ENCODE results near the gene PCDHA7.

GRCh38 chr5:140855772-140856674, 22.0 kb downstream of the PCDHA7 start, which contains the start of gene PCDHA10:
- TF ChIP-seq CEBPB (IDR thresholded peaks at IDR 0.05; ENCODE audit: low read depth, low read length), result no peak
- no peak for TF ChIP-seq POLR2A (IDR thresholded peaks at IDR 0.05; ENCODE audit: low read depth, low read length)
- TF ChIP-seq, protein P1, sequence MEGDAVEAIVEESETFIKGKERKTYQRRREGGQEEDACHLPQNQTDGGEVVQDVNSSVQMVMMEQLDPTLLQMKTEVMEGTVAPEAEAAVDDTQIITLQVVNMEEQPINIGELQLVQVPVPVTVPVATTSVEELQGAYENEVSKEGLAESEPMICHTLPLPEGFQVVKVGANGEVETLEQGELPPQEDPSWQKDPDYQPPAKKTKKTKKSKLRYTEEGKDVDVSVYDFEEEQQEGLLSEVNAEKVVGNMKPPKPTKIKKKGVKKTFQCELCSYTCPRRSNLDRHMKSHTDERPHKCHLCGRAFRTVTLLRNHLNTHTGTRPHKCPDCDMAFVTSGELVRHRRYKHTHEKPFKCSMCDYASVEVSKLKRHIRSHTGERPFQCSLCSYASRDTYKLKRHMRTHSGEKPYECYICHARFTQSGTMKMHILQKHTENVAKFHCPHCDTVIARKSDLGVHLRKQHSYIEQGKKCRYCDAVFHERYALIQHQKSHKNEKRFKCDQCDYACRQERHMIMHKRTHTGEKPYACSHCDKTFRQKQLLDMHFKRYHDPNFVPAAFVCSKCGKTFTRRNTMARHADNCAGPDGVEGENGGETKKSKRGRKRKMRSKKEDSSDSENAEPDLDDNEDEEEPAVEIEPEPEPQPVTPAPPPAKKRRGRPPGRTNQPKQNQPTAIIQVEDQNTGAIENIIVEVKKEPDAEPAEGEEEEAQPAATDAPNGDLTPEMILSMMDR (conservative IDR thresholded peaks at IDR 0.05; ENCODE audit: low read depth, low read length), result no peak
- no peak for TF ChIP-seq RAD21 (IDR thresholded peaks at IDR 0.05; ENCODE audit: low read length)
- TF ChIP-seq RCOR1 (IDR thresholded peaks at IDR 0.05; ENCODE audit: insufficient replicate concordance, low read length), result no peak
- TF ChIP-seq FOS (IDR thresholded peaks at IDR 0.05; ENCODE audit: low read depth, low read length), result no peak
- no peak for TF ChIP-seq USF2 (IDR thresholded peaks at IDR 0.05; ENCODE audit: low read depth, low read length)
- no peak for TF ChIP-seq CHD1 (IDR thresholded peaks at IDR 0.05; ENCODE audit: low read depth, low read length)
- TF ChIP-seq MAFK (IDR thresholded peaks at IDR 0.05; ENCODE audit: low read depth, low read length), result no peak

Data from IMR-90 (cell line).